Stimulated activated CD8-positive, alpha-beta memory T cell treated with anti-CD3 and anti-CD28 coated beads, Interleukin-4, amount 100 ng/mL, for 1 hour (primary cell): ENCODE measurements around the gene ALG14.
"Not testable (repeated sequence)": the region's sequence is repeated elsewhere in the genome, so short reads cannot be mapped to it uniquely, and the experiment has no call there.

Experiments
- DNase-seq, 2 donors: peaks; one replicate each; pipeline ENCODE4 v3.0.0-alpha.2; 2020; ENCODE audit warnings: low read depth in 2 of 2, low spot score in 1 of 2

Gene ALG14

GRCh38 chr1:95012389-95012788 lies 60.4 kb downstream of the ALG14 start:
- no peak for DNase-seq

DNA sequence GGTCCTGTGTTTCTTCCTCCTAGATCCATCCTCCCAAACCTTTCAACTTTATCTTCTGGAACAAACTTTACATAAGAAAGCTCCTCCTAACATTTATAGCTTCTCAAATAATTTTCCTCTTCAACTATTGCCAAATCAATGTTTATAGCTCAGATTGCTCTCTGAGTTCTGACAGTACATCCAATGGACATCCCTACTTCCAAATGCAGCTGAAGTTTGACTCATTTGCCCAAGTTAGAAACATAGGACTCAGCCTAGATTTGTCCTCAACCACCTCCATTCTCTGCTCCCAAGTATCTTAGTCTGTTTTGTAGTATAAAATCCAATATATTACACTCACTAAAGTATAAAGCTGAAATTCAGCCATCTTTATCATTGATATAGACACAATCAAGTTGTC lies 62.6 kb downstream of the ALG14 start:
- no peak for DNase-seq

- DNase-seq: no peak
These were observed 65.1 kb downstream of the ALG14 start for GRCh38 chr1:95007687-95008086.

GRCh38 chr1:95006681-95007080 lies 66.1 kb downstream of the ALG14 start:
- DNase-seq: no peak

GRCh38 chr1:95005584-95005983 lies 67.2 kb downstream of the ALG14 start:
- no peak for DNase-seq

DNA sequence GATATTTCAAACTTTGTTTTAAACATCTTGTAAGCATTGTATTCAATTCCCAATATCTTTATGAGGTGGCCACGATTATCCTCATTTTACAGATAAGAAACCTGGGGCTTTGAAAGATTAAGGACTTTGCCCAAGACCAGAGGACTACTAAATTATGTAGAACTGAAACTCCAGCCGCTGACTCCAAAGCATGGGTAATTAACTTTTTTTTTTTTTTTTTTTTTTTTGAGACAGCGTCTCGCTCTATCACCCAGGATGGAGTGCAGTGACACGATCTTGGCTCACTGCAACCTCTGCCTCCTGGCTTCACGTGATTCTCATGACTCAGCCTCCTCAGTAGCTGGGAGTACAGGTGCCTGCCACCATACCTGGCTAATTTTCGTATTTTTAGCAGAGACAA lies 68.7 kb downstream of the ALG14 start:
- DNase-seq: no peak

GRCh38 chr1:95003433-95003738 lies 69.4 kb downstream of the ALG14 start:
- DNase-seq: no peak

DNA sequence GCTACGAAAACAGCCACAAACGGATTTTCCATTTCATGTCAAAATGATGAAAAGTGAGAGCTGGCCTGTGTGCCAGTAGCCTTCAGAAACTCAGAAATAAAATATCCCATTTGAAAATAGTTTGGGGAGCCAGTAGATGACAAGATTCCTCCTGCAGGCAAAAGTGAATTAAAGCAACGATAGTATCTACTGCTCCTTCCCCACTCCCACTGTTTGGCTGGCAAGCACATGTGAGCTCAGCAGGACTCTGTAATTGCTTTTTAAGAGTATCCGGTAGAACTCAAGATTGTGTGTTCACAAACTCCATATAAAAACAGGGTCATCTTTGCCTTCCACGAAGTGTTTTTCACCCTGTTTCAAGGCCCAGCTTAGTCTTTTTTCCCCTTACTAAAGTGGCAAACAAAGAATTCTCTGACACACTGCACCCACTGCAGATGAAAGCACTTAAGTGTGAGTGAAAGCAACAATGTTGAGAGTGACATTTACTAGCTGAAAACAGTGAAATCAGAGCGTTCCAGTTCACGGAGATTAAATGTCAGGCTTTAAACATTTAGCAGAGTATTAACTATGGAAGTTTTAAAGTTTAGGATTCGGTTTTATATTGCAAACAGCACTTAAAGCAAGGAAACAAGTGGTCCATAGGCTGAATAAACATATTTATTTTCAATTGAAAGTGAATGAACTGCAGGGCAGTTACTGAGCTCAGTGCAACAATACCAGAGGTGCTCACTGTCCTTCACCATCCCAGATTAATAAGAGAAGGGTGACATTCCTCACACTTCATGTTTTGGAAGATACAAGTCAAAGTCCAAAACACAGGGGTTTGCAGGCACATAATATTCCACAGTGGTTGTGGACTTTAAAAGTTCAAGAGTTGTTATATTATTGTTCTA lies 70.0 kb downstream of the ALG14 start:
- DNase-seq: no peak

DNA sequence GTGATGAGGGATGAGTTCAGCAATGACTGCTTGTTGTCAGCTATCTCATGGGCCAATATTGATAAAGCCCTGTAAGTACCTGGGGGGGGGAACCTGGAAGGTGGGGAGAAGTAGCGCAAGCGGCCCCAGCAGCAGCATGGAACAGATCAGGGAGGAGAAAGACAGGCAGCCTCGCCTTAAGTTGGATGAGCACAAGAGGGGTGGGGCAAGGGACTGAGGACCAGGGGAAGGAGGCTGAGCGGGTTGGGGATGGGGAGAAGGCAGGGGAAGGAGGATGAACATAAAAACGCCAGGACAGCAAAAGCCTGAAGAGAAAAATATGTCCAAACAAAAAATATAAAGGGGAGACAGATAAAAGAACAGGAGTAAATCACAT lies 70.6 kb downstream of the ALG14 start:
- DNase-seq: no peak

DNA sequence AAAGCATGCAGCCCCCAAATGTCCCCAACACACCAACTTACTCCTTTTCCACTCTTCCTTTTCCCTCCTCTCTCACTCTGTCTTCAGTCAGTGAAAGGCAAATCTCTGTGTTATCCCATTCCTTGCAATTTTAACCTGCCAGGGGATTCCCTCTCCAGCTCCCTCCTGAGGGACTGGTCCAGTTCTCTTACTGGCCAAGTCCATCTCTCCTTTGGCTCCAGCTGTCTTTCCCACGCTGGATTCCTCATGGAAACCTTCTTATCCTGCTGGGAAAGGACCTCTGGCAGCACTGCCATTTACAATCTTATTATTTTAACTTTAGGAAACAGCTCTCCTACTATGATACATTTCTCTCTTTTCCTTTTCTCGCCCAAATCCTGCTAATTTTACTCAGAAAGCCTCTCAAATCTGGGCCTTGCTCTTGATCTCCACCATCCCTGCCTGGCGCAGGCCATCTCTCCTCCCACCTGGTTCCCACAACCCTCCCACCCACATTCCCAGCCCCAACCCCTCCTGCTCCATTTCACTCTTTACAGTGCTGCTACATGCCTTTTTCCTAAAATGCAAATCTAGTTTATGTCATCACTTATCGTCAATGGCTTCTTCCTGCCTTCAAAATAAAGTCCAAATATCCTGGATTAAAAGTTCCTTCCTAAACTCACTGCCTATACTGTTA lies 73.2 kb downstream of the ALG14 start:
- DNase-seq: no peak

- no peak for DNase-seq
These were observed 74.0 kb downstream of the ALG14 start for GRCh38 chr1:94998748-94999147.

DNA sequence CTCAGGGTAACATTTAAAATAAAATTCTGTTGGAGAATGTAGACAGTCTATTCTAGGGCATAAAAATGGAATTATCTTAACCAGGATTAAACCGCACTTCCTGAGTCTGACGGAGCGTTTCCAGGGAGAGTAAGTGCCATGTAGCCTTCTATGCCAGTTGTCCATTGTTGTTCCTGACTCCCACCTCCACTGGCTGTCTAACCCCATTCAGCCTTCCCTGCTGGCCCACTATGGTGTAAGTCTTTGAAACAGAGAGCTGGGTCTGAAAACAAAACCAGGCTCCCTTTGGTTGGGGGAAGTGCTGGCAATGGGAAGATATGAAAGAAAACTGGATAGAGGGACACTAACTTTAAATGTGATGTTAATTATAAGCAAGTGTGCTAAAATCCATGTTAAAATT lies 74.6 kb downstream of the ALG14 start:
- no peak for DNase-seq

- DNase-seq: not testable (repeated sequence)
These were observed 77.2 kb downstream of the ALG14 start for GRCh38 chr1:94995536-94995935.

- DNase-seq: no peak
These were observed 77.9 kb downstream of the ALG14 start for GRCh38 chr1:94994805-94995204.

DNA sequence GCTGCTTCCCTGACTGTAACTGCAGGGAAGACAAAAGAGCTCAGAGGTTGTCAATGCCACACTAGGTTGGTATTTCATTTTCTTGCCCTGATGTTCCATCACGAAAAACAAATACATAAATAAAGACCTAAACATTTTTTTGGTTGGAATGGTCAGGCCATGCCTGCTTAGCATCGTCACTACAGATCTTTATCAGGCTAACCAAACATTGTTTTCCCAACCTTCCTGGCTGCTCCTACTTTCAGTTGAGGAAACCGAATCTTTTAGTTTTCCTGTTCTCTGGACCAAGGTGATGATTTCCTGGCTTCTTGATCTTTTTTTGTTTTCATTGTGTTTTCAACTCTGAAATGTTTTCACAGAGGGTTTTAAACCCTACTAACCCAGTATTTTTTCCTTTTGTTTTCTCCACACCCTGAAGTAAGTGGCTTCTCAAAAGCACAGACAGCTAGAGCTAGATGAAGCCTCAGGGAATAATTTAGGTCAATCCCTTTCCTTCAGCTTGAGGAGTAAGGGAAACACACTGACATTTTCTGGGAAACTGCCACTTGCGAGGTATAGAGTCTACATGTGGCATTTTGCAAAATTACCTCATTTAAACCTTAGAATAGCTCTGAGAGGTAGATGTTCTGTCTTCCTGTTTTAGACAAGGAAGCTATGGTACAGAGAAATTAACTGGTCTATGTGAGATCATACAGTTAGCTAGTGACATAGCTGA lies 78.7 kb downstream of the ALG14 start:
- no peak for DNase-seq

DNA sequence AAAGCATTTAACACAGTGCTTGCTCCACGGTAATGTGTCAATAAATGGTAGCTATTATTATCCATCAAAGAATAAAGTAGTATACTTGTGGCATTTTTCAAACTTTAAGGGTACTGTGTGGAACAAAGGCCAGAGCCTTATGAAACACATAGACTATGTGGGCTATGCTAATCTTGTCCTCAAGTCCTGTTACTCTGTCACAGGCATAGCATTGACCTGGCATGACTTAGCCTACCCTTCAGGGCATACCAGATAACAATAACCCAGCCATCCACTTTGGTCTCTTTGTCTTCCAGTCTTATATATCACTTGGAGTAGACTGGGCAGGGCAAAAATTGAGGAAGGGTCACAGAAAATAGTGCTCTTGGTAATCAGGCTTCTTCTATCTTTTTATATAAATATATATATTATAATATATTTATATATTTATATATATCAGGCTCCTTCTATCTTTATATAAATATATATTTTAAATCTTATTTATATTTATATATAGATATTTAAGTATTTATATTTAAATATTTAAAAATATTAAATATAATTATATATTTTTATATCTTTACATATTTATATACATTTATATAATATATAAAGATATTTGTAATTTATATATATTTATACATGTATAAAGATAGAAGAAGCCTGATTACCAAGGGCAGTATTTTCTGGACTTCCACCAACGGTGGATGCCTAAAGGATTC lies 79.7 kb downstream of the ALG14 start:
- no peak for DNase-seq

GRCh38 chr1:94992161-94992560 lies 80.6 kb downstream of the ALG14 start:
- DNase-seq: no peak

- DNase-seq: no peak
These were observed 82.8 kb downstream of the ALG14 start for GRCh38 chr1:94989911-94990473.

- DNase-seq: no peak
These were observed 83.4 kb downstream of the ALG14 start for GRCh38 chr1:94989398-94989797.

DNA sequence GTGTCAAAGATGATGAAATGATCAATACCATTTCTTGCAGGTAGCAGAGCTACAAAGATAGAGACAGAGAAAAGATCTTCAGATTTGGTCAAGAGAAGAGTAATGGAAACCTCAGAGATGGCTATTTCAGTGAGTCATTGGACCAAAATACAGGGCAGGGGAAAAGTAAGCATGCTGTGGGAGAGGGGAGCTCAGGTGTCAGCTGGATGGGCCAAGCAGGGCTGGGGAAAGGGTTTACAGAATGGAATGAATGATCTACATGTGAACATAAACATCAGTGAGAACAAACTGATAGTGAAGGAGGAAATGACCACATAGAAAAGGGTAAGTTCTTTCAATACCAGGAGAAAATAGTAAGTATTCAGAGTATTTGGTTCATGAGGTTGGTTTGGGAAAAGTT lies 84.4 kb downstream of the ALG14 start:
- DNase-seq: no peak

DNA sequence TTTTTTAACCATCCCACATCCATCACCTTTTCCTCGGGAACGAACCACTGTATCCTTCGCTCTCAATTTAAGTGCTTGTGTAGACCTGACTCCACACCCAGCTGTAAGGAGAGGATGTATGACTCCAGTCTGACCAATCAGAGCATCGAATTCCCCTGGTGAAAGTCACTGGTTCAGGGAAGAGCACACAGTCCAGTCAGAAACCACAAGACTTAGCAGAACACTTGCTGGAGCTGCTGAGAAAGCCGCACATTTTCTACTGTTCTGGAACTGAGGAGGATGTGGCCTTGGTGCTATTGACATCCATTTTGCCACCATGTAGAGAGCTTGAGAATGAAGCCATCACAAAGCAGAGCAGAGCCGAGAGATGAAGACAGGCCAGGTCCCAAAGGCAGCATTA lies 86.0 kb downstream of the ALG14 start:
- no peak for DNase-seq
